IMR-90 (cell line): ENCODE data around the gene CYTH4. TPM values are rescaled to one million over a fixed set of nuclear protein-coding genes. Genes with fewer than 3 reads are reported as not detected.
A peak's percentile ranks its signal among the peaks of the same experiment; 100 is the strongest.

Experiments
- ATAC-seq: fragments of 200-7000 bp; cut with Tn5 transposase; 2 replicates; pipeline ENCODE4 v1.9.1; 2020; ENCODE audit warnings: low read depth, mild to moderate bottlenecking, moderate library complexity
- BruUV-seq: library from RNA; stranded (reverse); fragments of 400-500 nt; replicated peaks from 2 replicates; lab custom pipeline; 2021; lab: Mats Ljungman, UMichigan
- CTCF ChIA-PET: fragments of 300-600 bp; formaldehyde crosslinking; extraction: SDS; loops from one replicate; lab custom pipeline; 2021; ENCODE audit warnings: antibody characterized with exemption; lab: Yijun Ruan, JAX
- POLR2A ChIA-PET: fragments of 300-600 bp; sonication (Branson Sonifier 250); formaldehyde crosslinking; loops from one replicate; lab custom pipeline; 2022; ENCODE audit warnings: antibody characterized with exemption; ENCODE audit not compliant: unreplicated experiment; lab: Charles Lee
- DNase-seq: peaks from one replicate; pipeline ENCODE4 v3.0.0; 2013
- H2AFZ ChIP-seq: replicated peaks from 2 replicates; pipeline ENCODE3; 2013; ENCODE audit warnings: low read length, mild to moderate bottlenecking; ENCODE audit not compliant: poor library complexity
- H2AK5ac ChIP-seq: 2 replicates; pipeline ENCODE4 v1.6.1; 2013; ENCODE audit warnings: low read depth, low read length, inconsistent platforms
- H2AK9ac ChIP-seq: replicated peaks from 2 replicates; pipeline ENCODE3; 2013; ENCODE audit warnings: mild to moderate bottlenecking, low read depth, low read length, moderate library complexity; ENCODE audit not compliant: poor library complexity
- H2BK120ac ChIP-seq: 2 replicates; pipeline ENCODE4 v1.6.1; 2013; ENCODE audit warnings: low read depth, low read length, inconsistent platforms
- H2BK15ac ChIP-seq: 3 replicates; pipeline ENCODE4 v1.6.1; 2013; ENCODE audit warnings: low read depth, low read length, inconsistent platforms
- H2BK20ac ChIP-seq: 2 replicates; pipeline ENCODE4 v1.6.1; 2013; ENCODE audit warnings: low read depth, mild to moderate bottlenecking, inconsistent platforms, low read length, moderate library complexity
- H2BK5ac ChIP-seq: 2 replicates; pipeline ENCODE4 v1.6.1; 2013; ENCODE audit warnings: mild to moderate bottlenecking, low read depth, low read length, inconsistent platforms; ENCODE audit not compliant: poor library complexity, severe bottlenecking
- H3K14ac ChIP-seq: replicated peaks from 2 replicates; pipeline ENCODE4 v1.6.1; 2013; ENCODE audit warnings: low read depth, low read length, inconsistent platforms
- H3K18ac ChIP-seq: 2 replicates; pipeline ENCODE4 v1.6.1; 2013; ENCODE audit warnings: low read depth, low read length, control low read depth
- H3K23ac ChIP-seq: 2 replicates; pipeline ENCODE4 v1.6.1; 2013; ENCODE audit warnings: low read depth, low read length, inconsistent platforms
- H3K27ac ChIP-seq: 2 replicates; pipeline ENCODE4 v1.5.1; 2013; ENCODE audit warnings: mild to moderate bottlenecking, control low read depth, low read length; ENCODE audit not compliant: insufficient read depth
- H3K27me3 ChIP-seq: 2 replicates; pipeline ENCODE4 v1.6.1; 2013; ENCODE audit warnings: low read length; ENCODE audit not compliant: control insufficient read depth, insufficient read depth
- H3K36me3 ChIP-seq: 2 replicates; pipeline ENCODE4 v1.6.1; 2013; ENCODE audit warnings: low read length, mixed read lengths; ENCODE audit not compliant: control insufficient read depth, insufficient read depth
- H3K4ac ChIP-seq: 2 replicates; pipeline ENCODE4 v1.6.1; 2013; ENCODE audit warnings: low read depth, low read length, inconsistent platforms
- H3K4me1 ChIP-seq: 2 replicates; pipeline ENCODE4 v1.6.1; 2013; ENCODE audit warnings: low read length, mixed read lengths; ENCODE audit not compliant: control insufficient read depth, insufficient read depth
- H3K4me2 ChIP-seq: 2 replicates; pipeline ENCODE4 v1.6.1; 2013; ENCODE audit warnings: low read depth, mild to moderate bottlenecking, control low read depth, low read length, moderate library complexity
- H3K4me3 ChIP-seq: 2 replicates; pipeline ENCODE4 v1.5.1; 2013; ENCODE audit warnings: low read depth, mild to moderate bottlenecking, control low read depth, low read length, moderate library complexity; ENCODE audit not compliant: insufficient read depth
- H3K56ac ChIP-seq: 2 replicates; pipeline ENCODE4 v1.6.1; 2013; ENCODE audit warnings: low read length, inconsistent platforms; ENCODE audit not compliant: insufficient read depth; ENCODE audit errors: extremely low read depth
- H3K79me1 ChIP-seq, 2 experiments: 2 replicates each; pipeline ENCODE4 v1.6.1; 2013; ENCODE audit warnings: low read length in 2 of 2, inconsistent platforms in 1 of 2, low read depth in 1 of 2
- H3K9ac ChIP-seq: 2 replicates; pipeline ENCODE4 v1.6.1; 2013; ENCODE audit warnings: low read depth, low read length, control low read depth
- H3K9me1 ChIP-seq: 2 replicates; pipeline ENCODE4 v1.6.1; 2013; ENCODE audit warnings: low read length, inconsistent platforms; ENCODE audit not compliant: insufficient read depth
- H3K9me3 ChIP-seq: 2 replicates; pipeline ENCODE4 v1.6.1; 2013; ENCODE audit warnings: low read length; ENCODE audit not compliant: control insufficient read depth, insufficient read depth
- H4K20me1 ChIP-seq: 2 replicates; pipeline ENCODE4 v1.6.1; 2013; ENCODE audit warnings: low read length, inconsistent platforms; ENCODE audit not compliant: insufficient read depth
- H4K5ac ChIP-seq: 2 replicates; pipeline ENCODE4 v1.6.1; 2013; ENCODE audit warnings: mild to moderate bottlenecking, low read depth, low read length, control low read depth
- H4K8ac ChIP-seq, 2 experiments: 2 replicates each; pipeline ENCODE4 v1.6.1; 2013; ENCODE audit warnings: low read depth in 2 of 2, low read length in 2 of 2, control low read depth in 1 of 2, inconsistent platforms in 1 of 2
- H4K91ac ChIP-seq: 2 replicates; pipeline ENCODE4 v1.6.1; 2013; ENCODE audit warnings: low read depth, low read length, inconsistent platforms; ENCODE audit not compliant: insufficient read depth
- BHLHE40 ChIP-seq: fragments of 150-350 bp; IDR thresholded peaks from 2 replicates; pipeline ENCODE4 v1.6.1; 2016; ENCODE audit warnings: mild to moderate bottlenecking, low read depth, low read length
- CEBPB ChIP-seq: IDR thresholded peaks from 2 replicates; pipeline ENCODE4 v1.6.1; 2012; ENCODE audit warnings: low read depth, low read length, improper control_type of control experiment
- CTCF ChIP-seq: conservative IDR thresholded peaks from 2 replicates; pipeline ENCODE4 v1.5.1; 2012; ENCODE audit warnings: mild to moderate bottlenecking, low read depth, low read length, improper control_type of control experiment
- ELK1 ChIP-seq: fragments of 150-350 bp; IDR thresholded peaks from 2 replicates; pipeline ENCODE4 v1.6.1; 2016; ENCODE audit warnings: low read depth, mild to moderate bottlenecking, low read length, moderate library complexity, borderline replicate concordance
- FOS ChIP-seq: fragments of 150-350 bp; IDR thresholded peaks from 2 replicates; pipeline ENCODE4 v1.6.1; 2016; ENCODE audit warnings: low read depth, low read length
- MXI1 ChIP-seq: IDR thresholded peaks from 2 replicates; pipeline ENCODE4 v1.6.1; 2012; ENCODE audit warnings: low read depth, mild to moderate bottlenecking, low read length, moderate library complexity, borderline replicate concordance
- NFE2L2 ChIP-seq: fragments of 150-350 bp; IDR thresholded peaks from 2 replicates; pipeline ENCODE4 v1.6.1; 2016; ENCODE audit warnings: low read depth, mild to moderate bottlenecking, low read length
- POLR2A ChIP-seq: IDR thresholded peaks from 2 replicates; pipeline ENCODE4 v1.6.1; 2012; ENCODE audit warnings: mild to moderate bottlenecking, low read depth, low read length
- RAD21 ChIP-seq: IDR thresholded peaks from 2 replicates; pipeline ENCODE4 v1.6.1; 2012; ENCODE audit warnings: low read length, improper control_type of control experiment
- RCOR1 ChIP-seq: IDR thresholded peaks from 2 replicates; pipeline ENCODE4 v1.6.1; 2012; ENCODE audit warnings: mild to moderate bottlenecking, low read length, improper control_type of control experiment; ENCODE audit not compliant: insufficient replicate concordance
- RFX5 ChIP-seq: IDR thresholded peaks from 2 replicates; pipeline ENCODE4 v1.8.0; 2012; ENCODE audit warnings: low read depth, mild to moderate bottlenecking, low read length, moderate library complexity
- SMC3 ChIP-seq: fragments of 150-350 bp; IDR thresholded peaks from 2 replicates; pipeline ENCODE4 v1.6.1; 2016; ENCODE audit warnings: low read depth, mild to moderate bottlenecking, antibody characterized with exemption, low read length, moderate library complexity
- USF2 ChIP-seq: fragments of 150-350 bp; IDR thresholded peaks from 2 replicates; pipeline ENCODE4 v1.6.1; 2017; ENCODE audit warnings: mild to moderate bottlenecking, antibody characterized with exemption, low read length, low read depth
- WGBS, 2 experiments: methylation state at CpG; one replicate each; pipeline versions ENCODE4 v1.1.5 to v1.1.7; 2013; ENCODE audit warnings: missing lambda C conversion rate in 2 of 2; ENCODE audit not compliant: insufficient read length in 1 of 2; ENCODE audit errors: extremely low coverage in 2 of 2; 5-methylcytosine and 5-hydroxymethylcytosine counted together
- dilution Hi-C: fragments of 300-500 bp; cut with HindIII; formaldehyde crosslinking; loops from one replicate; pipeline ENCODE4 v1.14.3; 2018; ENCODE audit warnings: low sequenced_read_pairs; ENCODE audit not compliant: unreplicated experiment
- in situ Hi-C: fragments of 300-500 bp; cut with MboI; formaldehyde crosslinking; loops from 3 replicates; pipeline ENCODE4 v1.14.3; 2019; ENCODE audit warnings: low sequenced_read_pairs, inconsistent platforms, mixed read lengths
- intact Hi-C: fragments of 100-400 bp; cut with micrococcal nuclease; formaldehyde crosslinking; loops from 2 replicates; pipeline ENCODE4 v1.10.0; 2022
- polyA plus RNA-seq, 3 experiments: library from polyadenylated mRNA; depleted of rRNA; stranded (reverse); fragments of >200 nt; gene quantifications; 2 replicates each; pipeline ENCODE4 v1.2.3, GENCODE V29; 2012; ENCODE audit warnings: low replicate concordance in 1 of 3
- total RNA-seq: library from RNA; depleted of rRNA; stranded (reverse); fragments of >200 nt; gene quantifications from 2 replicates; pipeline ENCODE4 v1.2.3, GENCODE V29; 2012

The CYTH4 gene
- total and polyA plus RNA-seq, 2 of the 4 experiments (the other 2 are of a cell fraction), result 0.36 to 0.55 TPM

- H3K79me1 ChIP-seq, result no peaks in the 10 kb centered on the region
- no peak overlapping the region for H4K8ac ChIP-seq
- no TSS peak for BruUV-seq
- no peak overlapping the region for H2BK15ac ChIP-seq
- H3K27me3 ChIP-seq, result peaks cover 14% of the 10 kb centered on the region
- dilution Hi-C loops (no loop called here), in situ Hi-C loops (no loop called here), intact Hi-C loops (no loop called here)
- ATAC-seq, result no peak
- H3K36me3 ChIP-seq, result no peaks in the 10 kb centered on the region
- CTCF ChIA-PET, result no interaction called here
- H2AK5ac ChIP-seq, result peak overlapping the region; percentile 39; the same call in 1 of the 2 replicates
- no peaks in the 10 kb centered on the region for H3K9me3 ChIP-seq
- DNase-seq, result no peak
- no peak overlapping the region for H3K18ac ChIP-seq
- no peak overlapping the region for H3K56ac ChIP-seq
- H3K27ac ChIP-seq, result no peak overlapping the region
- H3K14ac ChIP-seq, result no peak overlapping the region
- peak overlapping the region; percentile 34 for H2AFZ ChIP-seq
- no peaks in the 10 kb centered on the region for H4K20me1 ChIP-seq
- no peak overlapping the region for H3K23ac ChIP-seq
- H3K4me3 ChIP-seq, result no peak overlapping the region
- TF ChIP-seq RFX5, result no peak
- TF ChIP-seq BHLHE40, result no peak
- TF ChIP-seq RCOR1, result no peak
- no peak for TF ChIP-seq POLR2A
- no peak for TF ChIP-seq USF2
- TF ChIP-seq SMC3, result no peak
- no peak for TF ChIP-seq CEBPB
- TF ChIP-seq MXI1, result no peak
- no peak for TF ChIP-seq ELK1
- TF ChIP-seq NFE2L2, result no peak
- no peak for TF ChIP-seq CTCF
- TF ChIP-seq FOS, result no peak
- no peak for TF ChIP-seq RAD21
- POLR2A ChIA-PET, result no interaction called here
- H2BK120ac ChIP-seq, result no peak overlapping the region
- H3K9ac ChIP-seq, result no peak overlapping the region
- no peak overlapping the region for H2BK20ac ChIP-seq
- H4K91ac ChIP-seq, result no peak overlapping the region
- no peak overlapping the region for H2BK5ac ChIP-seq
- H3K9me1 ChIP-seq, result peaks cover 5% of the 10 kb centered on the region; the same call in 1 of the 2 replicates
- WGBS, 2 experiments, result 28% methylated on average over 16 of the region's 24 CpGs; no CpG with 5 or more reads in 1 of the 2 experiments
- peaks cover 16% of the 10 kb centered on the region for H3K4me1 ChIP-seq
- H3K4ac ChIP-seq, result no peak overlapping the region; the same call in 1 of the 2 replicates
- H3K4me2 ChIP-seq, result no peak overlapping the region
- no peak overlapping the region for H4K5ac ChIP-seq
- peak overlapping the region; percentile 44 for H2AK9ac ChIP-seq
Measured at GRCh38 chr22:37340331-37341262, 58.3 kb downstream of the CYTH4 start.
